HUES6 (cell line): ENCODE measurements around the gene PARVB.

ENCODE experiments used
- H3K27ac ChIP-seq: 2 replicates; pipeline ENCODE4 v1.7.0; 2013; ENCODE audit warnings: low read depth, mild to moderate bottlenecking, low read length, inconsistent platforms
- H3K27me3 ChIP-seq: 2 replicates; pipeline ENCODE4 v1.6.1; 2013; ENCODE audit warnings: low read length; ENCODE audit not compliant: control insufficient read depth, insufficient read depth
- H3K36me3 ChIP-seq: 2 replicates; pipeline ENCODE4 v1.6.1; 2013; ENCODE audit warnings: low read length; ENCODE audit not compliant: control insufficient read depth, insufficient read depth
- H3K4me1 ChIP-seq: 2 replicates; pipeline ENCODE4 v1.6.1; 2013; ENCODE audit warnings: low read length; ENCODE audit not compliant: control insufficient read depth, insufficient read depth
- H3K4me3 ChIP-seq: 2 replicates; pipeline ENCODE4 v1.5.1; 2013; ENCODE audit warnings: low read depth, low read length
- H3K9ac ChIP-seq: one replicate; pipeline ENCODE4 v1.6.1; 2013; ENCODE audit warnings: mild to moderate bottlenecking, low read length
- H3K9me3 ChIP-seq: 2 replicates; pipeline ENCODE4 v1.6.1; 2013; ENCODE audit warnings: low read depth, low read length; ENCODE audit not compliant: control insufficient read depth, insufficient read depth

Gene PARVB

GRCh38 chr22:44179989-44180705 lies 156.0 kb downstream of the PARVB start:
- Histone ChIP-seq H3K4me1 (peaks cover 21% of the 10 kb centered on the region), H3K9me3 (no peaks in the 10 kb centered on the region), H3K4me3 (no peak overlapping the region), H3K27me3 (no peaks in the 10 kb centered on the region), H3K27ac (no peak overlapping the region), H3K9ac (no peak overlapping the region), H3K36me3 (no peaks in the 10 kb centered on the region)

- Histone ChIP-seq H3K4me1 (peaks cover 21% of the 10 kb centered on the region), H3K9ac (no peak within 1 kb of the TSS), H3K9me3 (no peaks in the 10 kb centered on the region), H3K36me3 (no peaks in the 10 kb centered on the region), H3K27me3 (no peaks in the 10 kb centered on the region), H3K4me3 (no peak within 1 kb of the TSS), H3K27ac (no peak within 1 kb of the TSS)
Observed at GRCh38 chr22:44180706-44181032, 156.6 kb downstream of the PARVB start, which contains the start of gene PARVG. Gene PARVG (plus strand): TSS chr22:44180925. CDS start chr22:44183330, 2,405 bp downstream.

- Histone ChIP-seq H3K4me3 (no peak overlapping the region), H3K27ac (no peak overlapping the region), H3K9ac (no peak overlapping the region), H3K36me3 (no peaks in the 10 kb centered on the region), H3K27me3 (no peaks in the 10 kb centered on the region), H3K9me3 (no peaks in the 10 kb centered on the region), H3K4me1 (peaks cover 21% of the 10 kb centered on the region)
Observed at GRCh38 chr22:44181033-44181911, 157.2 kb downstream of the PARVB start.

- Histone ChIP-seq H3K27ac (no peak overlapping the region), H3K9me3 (no peaks in the 10 kb centered on the region), H3K36me3 (no peaks in the 10 kb centered on the region), H3K4me1 (peaks cover 21% of the 10 kb centered on the region), H3K27me3 (no peaks in the 10 kb centered on the region), H3K4me3 (no peak overlapping the region), H3K9ac (no peak overlapping the region)
Observed at GRCh38 chr22:44181912-44182587, 157.9 kb downstream of the PARVB start.

GRCh38 chr22:44182588-44183286 lies 158.6 kb downstream of the PARVB start:
- no peak overlapping the region for H3K9ac ChIP-seq

GRCh38 chr22:44183287-44183588 lies 159.1 kb downstream of the PARVB start:
- H3K36me3 ChIP-seq: no peaks in the 10 kb centered on the region
- H3K9ac ChIP-seq: no peak overlapping the region
- no peak overlapping the region for H3K4me3 ChIP-seq
- no peaks in the 10 kb centered on the region for H3K27me3 ChIP-seq
- H3K9me3 ChIP-seq: no peaks in the 10 kb centered on the region
- H3K4me1 ChIP-seq: peaks cover 21% of the 10 kb centered on the region
- no peak overlapping the region for H3K27ac ChIP-seq

More at GRCh38 chr22:44182588-44183286, 158.6 kb downstream of the PARVB start:
- no peaks in the 10 kb centered on the region for H3K27me3 ChIP-seq
- peaks cover 21% of the 10 kb centered on the region for H3K4me1 ChIP-seq
- no peak overlapping the region for H3K27ac ChIP-seq
- H3K9me3 ChIP-seq: no peaks in the 10 kb centered on the region
- no peaks in the 10 kb centered on the region for H3K36me3 ChIP-seq
- H3K4me3 ChIP-seq: no peak overlapping the region

- Histone ChIP-seq H3K9ac (no peak overlapping the region), H3K4me3 (no peak overlapping the region), H3K36me3 (no peaks in the 10 kb centered on the region), H3K27ac (no peak overlapping the region), H3K9me3 (no peaks in the 10 kb centered on the region), H3K4me1 (peaks cover 21% of the 10 kb centered on the region), H3K27me3 (no peaks in the 10 kb centered on the region)
Observed at GRCh38 chr22:44184006-44184405, 159.9 kb downstream of the PARVB start.

- no peaks in the 10 kb centered on the region for H3K36me3 ChIP-seq
- H3K4me1 ChIP-seq: peaks cover 11% of the 10 kb centered on the region; the same call in 1 of the 2 replicates
- no peak overlapping the region for H3K9ac ChIP-seq
- H3K27me3 ChIP-seq: no peaks in the 10 kb centered on the region
- H3K4me3 ChIP-seq: no peak overlapping the region
- no peaks in the 10 kb centered on the region for H3K9me3 ChIP-seq
- H3K27ac ChIP-seq: no peak overlapping the region
Observed at GRCh38 chr22:44185237-44186120, 161.4 kb downstream of the PARVB start.

GRCh38 chr22:44186121-44186510 lies 162.0 kb downstream of the PARVB start:
- no peak overlapping the region for H3K27ac ChIP-seq
- H3K36me3 ChIP-seq: no peaks in the 10 kb centered on the region
- H3K4me3 ChIP-seq: no peak overlapping the region
- H3K4me1 ChIP-seq: peaks cover 8% of the 10 kb centered on the region; the same call in 1 of the 2 replicates
- no peaks in the 10 kb centered on the region for H3K27me3 ChIP-seq
- no peak overlapping the region for H3K9ac ChIP-seq
- H3K9me3 ChIP-seq: no peaks in the 10 kb centered on the region

GRCh38 chr22:44186737-44187136 lies 162.6 kb downstream of the PARVB start:
- Histone ChIP-seq H3K27ac (no peak overlapping the region), H3K27me3 (no peaks in the 10 kb centered on the region), H3K4me3 (no peak overlapping the region), H3K9me3 (no peaks in the 10 kb centered on the region), H3K36me3 (no peaks in the 10 kb centered on the region), H3K9ac (no peak overlapping the region), H3K4me1 (peaks cover 3% of the 10 kb centered on the region; the same call in 1 of the 2 replicates)
